Body of pancreas (tissue), 4 donors: ENCODE results near the gene RBP5. TPM values are rescaled to one million over a fixed set of nuclear protein-coding genes. Genes with fewer than 3 reads are reported as not detected.

Experiments
- ATAC-seq: fragments of 150-250 bp; one replicate; pipeline ENCODE4 v1.9.1; 2016
- DNase-seq, 4 donors: peaks; one replicate each; pipeline ENCODE4 v3.0.0-alpha.2; 2019
- H3K27ac ChIP-seq, 4 donors: fragments of 200-600 bp; sonication (generic); 1 replicate in 3 of 4; 2 replicates in 1 of 4; pipeline versions ENCODE4 v1.5.1 to v1.6.1; 2016 to 2019; ENCODE audit warnings: mild to moderate bottlenecking in 1 of 4, mixed read lengths in 1 of 4, moderate library complexity in 1 of 4
- H3K27me3 ChIP-seq, 2 donors: fragments of 200-600 bp; sonication (generic); one replicate each; pipeline ENCODE4 v1.6.0; 2016; ENCODE audit warnings: mild to moderate bottlenecking in 1 of 2
- H3K36me3 ChIP-seq, 2 donors: fragments of 200-600 bp; sonication (generic); replicated peaks in 1 of 2; 2 replicates each; pipeline ENCODE4 v1.5.1; 2016; ENCODE audit warnings: low read depth in 2 of 2; ENCODE audit not compliant: insufficient read depth in 1 of 2
- H3K4me1 ChIP-seq: fragments of 200-600 bp; sonication (generic); one replicate; pipeline ENCODE4 v1.6.0; 2016
- H3K4me3 ChIP-seq, 2 donors: fragments of 200-600 bp; sonication (generic); 1 replicate in 1 of 2; 2 replicates in 1 of 2; pipeline ENCODE4 v1.5.1; 2016 to 2019
- H3K9me3 ChIP-seq, 3 donors: fragments of 200-600 bp; sonication (generic); 1 replicate in 2 of 3; 2 replicates in 1 of 3; pipeline ENCODE4 v1.5.1; 2016
- CTCF ChIP-seq, 7 experiments: fragments of 450-650 bp in 4 of 7; fragments of 200-600 bp in 3 of 7; sonication (generic) in 3 of 7; IDR thresholded peaks; one replicate each; pipeline ENCODE4 v1.5.1; 2016 to 2019; ENCODE audit warnings: antibody characterized with exemption in 7 of 7
- POLR2A ChIP-seq, 3 donors: fragments of 450-650 bp; IDR thresholded peaks; one replicate each; pipeline ENCODE4 v1.6.1; 2016; ENCODE audit warnings: antibody characterized with exemption in 3 of 3, mild to moderate bottlenecking in 2 of 3
- WGBS, 2 donors: methylation state at CpG; one replicate each; pipeline ENCODE4 v1.1.5; 2017; 5-methylcytosine and 5-hydroxymethylcytosine counted together
- intact Hi-C: fragments of 100-400 bp; cut with DNase I; formaldehyde crosslinking; loops from one replicate; pipeline ENCODE4 v1.15.1; 2023
- total RNA-seq, 2 donors: library from RNA; depleted of rRNA; stranded (reverse); fragments of >200 nt; gene quantifications; one replicate each; pipeline ENCODE4 v1.1.0, GENCODE V29; 2016

RBP5 gene, protein sequence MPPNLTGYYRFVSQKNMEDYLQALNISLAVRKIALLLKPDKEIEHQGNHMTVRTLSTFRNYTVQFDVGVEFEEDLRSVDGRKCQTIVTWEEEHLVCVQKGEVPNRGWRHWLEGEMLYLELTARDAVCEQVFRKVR
- 1 to 10 TPM in 1 of 2 donors, not detected in 1; 1.3 TPM for total RNA-seq

DNA sequence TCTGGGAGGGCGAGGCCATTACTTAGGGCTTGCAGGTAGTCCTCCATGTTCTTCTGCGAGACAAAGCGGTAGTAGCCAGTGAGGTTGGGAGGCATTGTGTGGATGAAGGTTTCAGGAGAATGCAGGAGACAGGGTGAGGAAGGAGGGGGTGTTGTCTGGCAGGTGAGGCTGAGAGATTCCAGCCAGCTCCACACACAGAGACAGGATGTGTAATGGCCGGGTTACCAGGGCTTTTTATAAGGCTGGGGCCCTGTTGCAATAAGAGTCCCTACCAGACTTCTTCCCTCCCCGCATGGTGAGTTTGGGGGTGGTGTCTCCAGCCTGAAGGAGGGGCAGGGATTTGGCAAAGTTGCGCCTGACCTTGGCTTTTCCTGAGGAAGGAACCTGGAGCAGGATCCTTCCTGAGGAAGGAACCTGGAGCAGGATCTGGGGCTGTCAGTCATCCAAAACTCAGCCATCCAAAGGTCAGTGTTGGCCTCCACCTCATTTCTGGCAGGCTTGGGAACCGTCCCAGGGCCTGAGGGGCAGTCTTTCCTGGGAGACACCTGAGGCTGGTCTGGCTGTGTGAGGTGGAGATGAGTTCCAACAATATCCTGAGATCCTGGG is at the start of gene RBP5:
RBP5 (minus strand) TSS at position 209 of the 606 bp plus-strand sequence; CDS start at position 95, 114 bp downstream.
- peak within 1 kb of the TSS; percentile 44 to 80 for H3K4me3 ChIP-seq
- H3K27me3 ChIP-seq: no peaks in the 10 kb centered on the region
- TF ChIP-seq CTCF (IDR thresholded peaks at IDR 0.05): no peak
- TF ChIP-seq POLR2A (IDR thresholded peaks at IDR 0.05): peak in 1 of 3 donors; percentile 42
- 59 to 64% methylated on average over 7 of the region's 7 CpGs for whole genome bisulfite sequencing, 2 donors
- ATAC-seq: no peak
- H3K36me3 ChIP-seq: no peaks in the 10 kb centered on the region
- H3K27ac ChIP-seq: peak within 1 kb of the TSS in 3 of 4 donors; percentile 54 to 84 (median 80)
- peaks cover 16% of the 10 kb centered on the region for H3K4me1 ChIP-seq
- DNase-seq: peak in 1 of 4 donors; percentile 10
- H3K9me3 ChIP-seq: no peaks in the 10 kb centered on the region
- intact Hi-C loops: no loop called here

DNA sequence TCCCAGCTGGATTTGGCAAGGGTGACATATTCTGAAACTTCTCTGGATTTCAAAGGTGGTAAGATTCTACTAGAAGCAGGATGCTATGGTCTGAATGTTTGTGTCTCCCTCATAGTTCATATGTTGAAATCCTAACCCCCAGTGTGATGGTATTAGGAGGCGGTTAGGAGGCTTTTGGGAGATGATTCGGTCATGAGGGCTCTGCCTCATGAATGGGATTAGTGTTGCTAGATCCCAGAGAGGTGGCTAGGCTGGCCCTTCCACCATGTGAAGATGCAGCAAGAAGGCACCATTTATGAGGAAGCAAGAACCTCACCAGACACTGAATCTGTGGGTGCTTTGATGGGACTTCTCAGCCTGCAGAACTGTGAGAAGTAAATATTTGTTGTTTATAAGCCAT is 49.8 kb upstream of the RBP5 start:
- WGBS, 2 donors: 87 to 92% methylated on average over 2 of the region's 2 CpGs
- H3K36me3 ChIP-seq: no peaks in the 10 kb centered on the region
- H3K4me1 ChIP-seq: no peaks in the 10 kb centered on the region
- no peak for TF ChIP-seq CTCF (IDR thresholded peaks at IDR 0.05)
- no peak for TF ChIP-seq POLR2A (IDR thresholded peaks at IDR 0.05)
- H3K27ac ChIP-seq: no peak overlapping the region
- H3K4me3 ChIP-seq: no peak overlapping the region
- intact Hi-C loops: no loop called here
- H3K27me3 ChIP-seq: no peaks in the 10 kb centered on the region
- ATAC-seq (no peak), DNase-seq (no peak)
- no peaks in the 10 kb centered on the region for H3K9me3 ChIP-seq

DNA sequence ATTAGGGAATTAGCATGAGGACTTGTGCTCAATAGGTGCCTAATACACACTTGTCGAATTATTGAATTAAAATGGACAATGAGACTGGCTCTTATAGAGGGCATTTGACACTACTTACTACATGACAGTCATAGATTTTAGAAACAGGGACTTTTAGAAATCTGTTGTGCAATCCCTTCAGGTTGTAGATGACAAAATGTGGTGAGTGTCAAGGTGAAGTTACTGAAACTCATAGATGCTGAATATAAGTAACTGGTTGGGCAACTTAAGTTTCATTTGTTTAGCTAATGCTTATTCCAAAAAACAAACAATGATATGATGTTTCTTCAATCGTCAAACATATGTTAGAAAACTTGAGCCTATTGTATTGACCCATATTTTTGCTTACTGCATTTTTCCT is 47.9 kb upstream of the RBP5 start:
- ATAC-seq (no peak), DNase-seq (no peak)
- no peaks in the 10 kb centered on the region for H3K36me3 ChIP-seq
- no peak for TF ChIP-seq POLR2A (IDR thresholded peaks at IDR 0.05)
- TF ChIP-seq CTCF (IDR thresholded peaks at IDR 0.05): no peak
- H3K4me3 ChIP-seq: no peak overlapping the region
- intact Hi-C loops: no loop called here
- WGBS, 2 donors: 44 to 48% methylated on average over 2 of the region's 2 CpGs
- H3K27ac ChIP-seq: no peak overlapping the region
- H3K9me3 ChIP-seq: no peaks in the 10 kb centered on the region
- H3K4me1 ChIP-seq: no peaks in the 10 kb centered on the region
- H3K27me3 ChIP-seq: no peaks in the 10 kb centered on the region

GRCh38 chr12:7175493-7175892 is 46.8 kb upstream of the RBP5 start:
- intact Hi-C loops: no loop called here
- Histone ChIP-seq H3K27me3 (no peaks in the 10 kb centered on the region), H3K4me3 (no peak overlapping the region), H3K4me1 (no peaks in the 10 kb centered on the region), H3K9me3 (no peaks in the 10 kb centered on the region), H3K36me3 (no peaks in the 10 kb centered on the region), H3K27ac (no peak overlapping the region)
- TF ChIP-seq CTCF (IDR thresholded peaks at IDR 0.05) (no peak), POLR2A (IDR thresholded peaks at IDR 0.05) (no peak)
- DNase-seq (no peak), ATAC-seq (no peak)

DNA sequence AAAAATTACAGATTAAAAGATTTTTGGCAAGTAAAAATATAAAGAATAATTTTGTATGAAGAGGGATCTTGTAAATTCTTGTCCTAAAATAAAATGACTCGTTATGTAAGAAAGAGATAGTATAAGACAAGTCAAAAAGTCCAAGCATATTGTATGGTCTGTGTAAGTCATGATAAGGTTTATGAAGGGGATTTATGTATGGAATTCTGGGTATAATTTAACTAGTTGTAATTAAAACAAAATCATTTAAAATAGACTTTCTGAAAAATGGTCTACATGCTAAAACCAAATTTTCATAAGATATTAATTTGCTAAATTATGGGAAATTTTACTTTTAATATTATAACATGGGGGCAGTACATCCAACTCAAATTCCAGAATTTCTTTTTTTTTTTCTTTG is 43.2 kb upstream of the RBP5 start:
- Histone ChIP-seq H3K27ac (no peak overlapping the region), H3K4me3 (no peak overlapping the region), H3K9me3 (peaks cover 0 to 7% (median 0%) of the 10 kb centered on the region in 3 donors), H3K4me1 (no peaks in the 10 kb centered on the region), H3K27me3 (no peaks in the 10 kb centered on the region), H3K36me3 (no peaks in the 10 kb centered on the region)
- DNase-seq (no peak), ATAC-seq (no peak)
- WGBS, 2 donors: 58 to 61% methylated on average over 1 of the region's 1 CpG
- TF ChIP-seq POLR2A (IDR thresholded peaks at IDR 0.05): no peak
- TF ChIP-seq CTCF (IDR thresholded peaks at IDR 0.05): no peak
- intact Hi-C loops: no loop called here
